ENCODE results near the gene GARIN1A. TPM values are rescaled to one million over a fixed set of nuclear protein-coding genes. Genes with fewer than 3 reads are reported as not detected.

GARIN1A gene
- total and polyA plus RNA-seq, 2 of the 8 experiments (the other 6 are each of a cell fraction or from before 2014, with no cell fraction given), result 0.34 TPM; not detected in 1

GRCh38 chr7:128688492-128688891 lies 16.4 kb downstream of the GARIN1A start:
- H4K91ac ChIP-seq (replicated peaks; ENCODE audit: insufficient read length, low read length), result no peak overlapping the region
- no peak overlapping the region for H2AK5ac ChIP-seq (ENCODE audit: low read depth, low read length)
- DNase-seq (ENCODE audit: low read depth in 1 of 2, low spot score in 2 of 2), result no peak
- H3K4me3 ChIP-seq (ENCODE audit: extremely low read depth in 1 of 4, insufficient read depth in 2 of 4, low read depth in 3 of 4, low read length in 4 of 4), result no peak overlapping the region
- no peak overlapping the region for H2BK15ac ChIP-seq (ENCODE audit: low read length)
- H3K79me1 ChIP-seq (ENCODE audit: low read depth, low read length), result no peaks in the 10 kb centered on the region
- POLR2A ChIA-PET (ENCODE audit: partially characterized antibody), result interaction anchor here (1.4 kb wide), 1 partner anchor 9 kb away, joined by 4 read pairs; no protein-coding TSS in a partner anchor
- TF ChIP-seq MAX (IDR thresholded peaks at IDR 0.05) (no peak), CTBP2 (IDR thresholded peaks at IDR 0.05; ENCODE audit: borderline replicate concordance, insufficient read depth, insufficient read length, low read length) (no peak), SP1 (IDR thresholded peaks at IDR 0.05; ENCODE audit: low read depth, low read length) (no peak), E2F6 (IDR thresholded peaks at IDR 0.05) (no peak)
- H3K4ac ChIP-seq (replicated peaks; ENCODE audit: insufficient read length, low read depth, low read length), result no peak overlapping the region
- no peak for FAIRE-seq
- no peak overlapping the region for H2BK20ac ChIP-seq (ENCODE audit: low read length)
- H2BK5ac ChIP-seq (ENCODE audit: low read depth, low read length), result no peak overlapping the region
- no peak overlapping the region for H2BK12ac ChIP-seq (ENCODE audit: low read depth, low read length)
- no peaks in the 10 kb centered on the region for H3K4me1 ChIP-seq (replicated peaks in 1 of 4; ENCODE audit: control insufficient read depth in 3 of 4, insufficient read depth in 4 of 4, low read length in 3 of 4)
- CTCF ChIA-PET (ENCODE audit: partially characterized antibody), result no interaction called here
- H3K9ac ChIP-seq (replicated peaks in 1 of 4; ENCODE audit: extremely low read depth in 1 of 4, low read depth in 3 of 4, low read length in 3 of 4), result no peak overlapping the region
- no peaks in the 10 kb centered on the region for H3K36me3 ChIP-seq (ENCODE audit: control insufficient read depth in 2 of 4, insufficient read depth in 4 of 4, low read length in 3 of 4)
- no CpG with 5 or more reads among the region's 5 CpGs for WGBS, 2 experiments (ENCODE audit: extremely low coverage in 1 of 2, insufficient coverage in 1 of 2, insufficient read length in 1 of 2, insufficient replicate concordance in 2 of 2, low coverage in 1 of 2, low lambda C conversion rate in 2 of 2, missing lambda C conversion rate in 1 of 2)
- no peak overlapping the region for H3K27ac ChIP-seq (ENCODE audit: low read depth, low read length)
- H4K20me1 ChIP-seq (replicated peaks in 1 of 2; ENCODE audit: control insufficient read depth in 1 of 2, insufficient read depth in 2 of 2, low read length in 2 of 2), result no peaks in the 10 kb centered on the region
- no peak overlapping the region for H3K18ac ChIP-seq (ENCODE audit: extremely low read depth, low read length)
- no peak overlapping the region for H3K56ac ChIP-seq (replicated peaks; ENCODE audit: insufficient read length, low read depth, low read length)
- H3K9me3 ChIP-seq (ENCODE audit: insufficient read depth in 2 of 2, low read depth in 1 of 2, low read length in 1 of 2), result peaks cover 0 to 12% of the 10 kb centered on the region in 2 experiments; a peak in 1 of 4 replicates
- no peaks in the 10 kb centered on the region for H3K79me2 ChIP-seq (ENCODE audit: control insufficient read depth in 1 of 2, insufficient read depth in 2 of 2, low read length in 2 of 2)
- H4K8ac ChIP-seq (ENCODE audit: extremely low read depth, insufficient read depth, low read length), result no peak overlapping the region
- H2AFZ ChIP-seq (ENCODE audit: low read length), result no peak overlapping the region
- H3K14ac ChIP-seq (ENCODE audit: insufficient read length), result no peak overlapping the region
- H3K23ac ChIP-seq (ENCODE audit: insufficient read length), result no peak overlapping the region
- no peak overlapping the region for H2BK120ac ChIP-seq (replicated peaks; ENCODE audit: low read depth, low read length)
- H3K27me3 ChIP-seq (replicated peaks in 1 of 4; ENCODE audit: control insufficient read depth in 3 of 4, extremely low read depth in 1 of 4, insufficient read depth in 3 of 4, low read length in 3 of 4), result no peaks in the 10 kb centered on the region
- H3K23me2 ChIP-seq (ENCODE audit: low read depth, low read length), result no peaks in the 10 kb centered on the region
- no peak overlapping the region for H4K5ac ChIP-seq (ENCODE audit: insufficient read length, low read depth, low read length)
- H3K4me2 ChIP-seq (ENCODE audit: insufficient read depth in 1 of 2, low read depth in 2 of 2, low read length in 2 of 2), result no peak overlapping the region

Data from H1 (cell line).